ENCODE data around the gene BAX. TPM values are rescaled to one million over a fixed set of nuclear protein-coding genes. Genes with fewer than 3 reads are reported as not detected.

Gene BAX
- total and polyA plus RNA-seq, 9 of the 15 experiments (the other 6 are each of a cell fraction or from before 2014, with no cell fraction given): 3.2 to 95.4 (median 44.5) TPM

DNA sequence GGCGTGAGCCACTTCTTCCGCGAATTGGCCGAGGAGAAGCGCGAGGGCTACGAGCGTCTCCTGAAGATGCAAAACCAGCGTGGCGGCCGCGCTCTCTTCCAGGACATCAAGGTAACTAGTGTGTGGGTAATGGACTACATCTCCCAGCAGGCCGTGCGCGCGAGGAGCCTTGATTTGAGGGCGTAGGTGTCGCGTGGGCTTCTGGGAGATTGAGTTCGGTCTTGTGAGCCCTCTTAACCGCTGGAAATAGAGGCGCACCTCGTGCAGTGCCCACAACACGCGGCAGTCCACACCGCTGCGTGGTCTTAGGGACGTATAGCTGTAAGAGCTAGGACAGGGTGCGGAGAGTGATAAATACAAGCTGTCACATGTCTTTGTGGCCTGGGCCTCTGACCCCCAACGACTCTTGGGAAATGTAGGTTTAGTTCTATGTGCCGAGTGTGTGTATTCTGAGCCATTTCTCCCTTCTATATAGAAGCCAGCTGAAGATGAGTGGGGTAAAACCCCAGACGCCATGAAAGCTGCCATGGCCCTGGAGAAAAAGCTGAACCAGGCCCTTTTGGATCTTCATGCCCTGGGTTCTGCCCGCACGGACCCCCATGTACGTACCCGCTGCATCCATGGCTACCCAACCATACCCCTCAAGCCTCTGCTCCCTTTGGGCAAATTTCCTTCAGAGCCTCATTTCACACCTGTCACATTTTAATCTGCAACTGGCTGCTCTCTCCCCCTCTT, 11.3 kb downstream of the BAX start (continued):
- TF ChIP-seq, protein P1, sequence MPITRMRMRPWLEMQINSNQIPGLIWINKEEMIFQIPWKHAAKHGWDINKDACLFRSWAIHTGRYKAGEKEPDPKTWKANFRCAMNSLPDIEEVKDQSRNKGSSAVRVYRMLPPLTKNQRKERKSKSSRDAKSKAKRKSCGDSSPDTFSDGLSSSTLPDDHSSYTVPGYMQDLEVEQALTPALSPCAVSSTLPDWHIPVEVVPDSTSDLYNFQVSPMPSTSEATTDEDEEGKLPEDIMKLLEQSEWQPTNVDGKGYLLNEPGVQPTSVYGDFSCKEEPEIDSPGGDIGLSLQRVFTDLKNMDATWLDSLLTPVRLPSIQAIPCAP (CRISPR knock-in tag; IDR thresholded peaks at IDR 0.05; ENCODE audit: borderline replicate concordance): no peak
- TF ChIP-seq ZNF707 (CRISPR knock-in tag; conservative IDR thresholded peaks at IDR 0.05) (no peak), CSDE1 (IDR thresholded peaks at IDR 0.05) (no peak), NFATC3 (IDR thresholded peaks at IDR 0.05) (no peak), ZNF75A (CRISPR knock-in tag; IDR thresholded peaks at IDR 0.05) (no peak), PHF21A (IDR thresholded peaks at IDR 0.05; ENCODE audit: borderline replicate concordance, low read depth) (no peak), PCBP2 (IDR thresholded peaks at IDR 0.05; ENCODE audit: low read depth, low read length, poor library complexity, severe bottlenecking) (no peak), MCM2 (IDR thresholded peaks at IDR 0.05; ENCODE audit: low read depth) (no peak), RBM17 (IDR thresholded peaks at IDR 0.05; ENCODE audit: borderline replicate concordance, low read depth, low read length) (no peak), L3MBTL2 (IDR thresholded peaks at IDR 0.05) (peak; percentile 40; the same call in 1 of the 2 replicates), ZNF551 (CRISPR knock-in tag; IDR thresholded peaks at IDR 0.05) (no peak), SIN3B (IDR thresholded peaks at IDR 0.05; ENCODE audit: low read depth) (no peak), FIP1L1 (IDR thresholded peaks at IDR 0.05; ENCODE audit: low read depth, low read length, poor library complexity, severe bottlenecking) (no peak), ZNF140 (CRISPR knock-in tag; IDR thresholded peaks at IDR 0.05) (no peak), ZNF431 (CRISPR knock-in tag; IDR thresholded peaks at IDR 0.05) (peak; percentile 68; the same call in 1 of the 2 replicates), FOXK2 (conservative IDR thresholded peaks at IDR 0.05 in 1 of 2, IDR thresholded peaks at IDR 0.05 in 1 of 2; ENCODE audit: low read depth in 2 of 2) (peak; percentile 5 to 13; a peak in 2 of 4 replicates), RNF2 (IDR thresholded peaks at IDR 0.05) (no peak), RB1 (IDR thresholded peaks at IDR 0.05; ENCODE audit: low read depth) (no peak), CAMTA2 (CRISPR knock-in tag; conservative IDR thresholded peaks at IDR 0.05) (no peak), YBX1 (IDR thresholded peaks at IDR 0.05) (no peak), MCM3 (IDR thresholded peaks at IDR 0.05) (no peak)
- TF ChIP-seq, protein P2, sequence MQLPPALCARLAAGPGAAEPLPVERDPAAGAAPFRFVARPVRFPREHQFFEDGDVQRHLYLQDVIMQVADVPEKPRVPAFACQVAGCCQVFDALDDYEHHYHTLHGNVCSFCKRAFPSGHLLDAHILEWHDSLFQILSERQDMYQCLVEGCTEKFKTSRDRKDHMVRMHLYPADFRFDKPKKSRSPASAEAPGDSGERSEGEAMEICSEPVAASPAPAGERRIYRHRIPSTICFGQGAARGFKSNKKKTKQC (CRISPR knock-in tag; IDR thresholded peaks at IDR 0.05): peak; percentile 75; the same call in 1 of the 2 replicates
- TF ChIP-seq, protein P3, sequence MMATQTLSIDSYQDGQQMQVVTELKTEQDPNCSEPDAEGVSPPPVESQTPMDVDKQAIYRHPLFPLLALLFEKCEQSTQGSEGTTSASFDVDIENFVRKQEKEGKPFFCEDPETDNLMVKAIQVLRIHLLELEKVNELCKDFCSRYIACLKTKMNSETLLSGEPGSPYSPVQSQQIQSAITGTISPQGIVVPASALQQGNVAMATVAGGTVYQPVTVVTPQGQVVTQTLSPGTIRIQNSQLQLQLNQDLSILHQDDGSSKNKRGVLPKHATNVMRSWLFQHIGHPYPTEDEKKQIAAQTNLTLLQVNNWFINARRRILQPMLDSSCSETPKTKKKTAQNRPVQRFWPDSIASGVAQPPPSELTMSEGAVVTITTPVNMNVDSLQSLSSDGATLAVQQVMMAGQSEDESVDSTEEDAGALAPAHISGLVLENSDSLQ (IDR thresholded peaks at IDR 0.05): no peak
- TF ChIP-seq, protein P4, sequence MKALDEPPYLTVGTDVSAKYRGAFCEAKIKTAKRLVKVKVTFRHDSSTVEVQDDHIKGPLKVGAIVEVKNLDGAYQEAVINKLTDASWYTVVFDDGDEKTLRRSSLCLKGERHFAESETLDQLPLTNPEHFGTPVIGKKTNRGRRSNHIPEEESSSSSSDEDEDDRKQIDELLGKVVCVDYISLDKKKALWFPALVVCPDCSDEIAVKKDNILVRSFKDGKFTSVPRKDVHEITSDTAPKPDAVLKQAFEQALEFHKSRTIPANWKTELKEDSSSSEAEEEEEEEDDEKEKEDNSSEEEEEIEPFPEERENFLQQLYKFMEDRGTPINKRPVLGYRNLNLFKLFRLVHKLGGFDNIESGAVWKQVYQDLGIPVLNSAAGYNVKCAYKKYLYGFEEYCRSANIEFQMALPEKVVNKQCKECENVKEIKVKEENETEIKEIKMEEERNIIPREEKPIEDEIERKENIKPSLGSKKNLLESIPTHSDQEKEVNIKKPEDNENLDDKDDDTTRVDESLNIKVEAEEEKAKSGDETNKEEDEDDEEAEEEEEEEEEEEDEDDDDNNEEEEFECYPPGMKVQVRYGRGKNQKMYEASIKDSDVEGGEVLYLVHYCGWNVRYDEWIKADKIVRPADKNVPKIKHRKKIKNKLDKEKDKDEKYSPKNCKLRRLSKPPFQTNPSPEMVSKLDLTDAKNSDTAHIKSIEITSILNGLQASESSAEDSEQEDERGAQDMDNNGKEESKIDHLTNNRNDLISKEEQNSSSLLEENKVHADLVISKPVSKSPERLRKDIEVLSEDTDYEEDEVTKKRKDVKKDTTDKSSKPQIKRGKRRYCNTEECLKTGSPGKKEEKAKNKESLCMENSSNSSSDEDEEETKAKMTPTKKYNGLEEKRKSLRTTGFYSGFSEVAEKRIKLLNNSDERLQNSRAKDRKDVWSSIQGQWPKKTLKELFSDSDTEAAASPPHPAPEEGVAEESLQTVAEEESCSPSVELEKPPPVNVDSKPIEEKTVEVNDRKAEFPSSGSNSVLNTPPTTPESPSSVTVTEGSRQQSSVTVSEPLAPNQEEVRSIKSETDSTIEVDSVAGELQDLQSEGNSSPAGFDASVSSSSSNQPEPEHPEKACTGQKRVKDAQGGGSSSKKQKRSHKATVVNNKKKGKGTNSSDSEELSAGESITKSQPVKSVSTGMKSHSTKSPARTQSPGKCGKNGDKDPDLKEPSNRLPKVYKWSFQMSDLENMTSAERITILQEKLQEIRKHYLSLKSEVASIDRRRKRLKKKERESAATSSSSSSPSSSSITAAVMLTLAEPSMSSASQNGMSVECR (CRISPR knock-in tag; IDR thresholded peaks at IDR 0.05): peak; percentile 80
